Measurements from ENCODE around the gene OSBPL2. TPM values are rescaled to one million over a fixed set of nuclear protein-coding genes. Genes with fewer than 3 reads are reported as not detected.

The OSBPL2 gene
- total and polyA plus RNA-seq, 2 donors (not counting 1 experiment from before 2014, with no cell fraction given), result 28.1 to 74.3 TPM

DNA sequence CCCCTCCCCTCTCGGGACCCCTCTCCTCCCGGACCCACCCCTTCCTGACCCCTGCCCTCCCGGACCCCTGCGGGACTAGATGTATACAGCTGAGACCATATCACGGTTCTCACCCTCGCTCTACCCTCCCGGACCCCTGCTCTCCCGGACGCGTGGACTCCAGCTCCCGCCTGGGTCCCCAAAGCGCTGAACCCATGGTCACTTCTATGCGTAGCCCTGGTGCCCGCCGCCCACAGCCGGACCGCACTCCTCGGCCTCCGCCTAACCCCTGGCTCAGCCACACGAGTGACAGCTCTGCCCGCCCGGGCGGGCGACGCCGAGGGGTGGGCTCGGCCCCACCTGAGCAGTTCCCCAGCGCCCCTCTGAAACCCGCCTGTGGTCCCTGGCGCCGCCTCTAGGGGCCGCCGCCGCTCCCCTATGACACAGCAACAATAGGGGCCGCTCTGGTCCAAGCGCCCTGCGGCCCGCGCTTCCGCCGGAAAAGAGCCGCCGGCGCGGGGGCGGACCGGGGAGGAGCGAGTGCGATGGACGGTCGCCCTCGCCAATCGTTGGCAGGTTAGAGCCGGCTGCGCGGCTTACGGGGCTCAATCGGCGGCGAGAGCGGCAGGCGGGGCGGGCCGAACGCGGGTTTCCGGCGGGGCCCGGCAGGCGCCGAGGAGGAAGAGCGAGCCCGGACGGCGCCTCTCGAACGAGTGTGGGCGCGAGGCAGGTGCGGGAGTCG, 64.2 kb downstream of the OSBPL2 start, which contains the start of gene ADRM1:
Gene ADRM1 (plus strand): TSS at position 657 of the 721 bp plus-strand sequence. CDS start 572 bp downstream, outside the sequence.
- peak within 1 kb of the TSS; percentile 97 for H3K4me3 Mint-ChIP-seq
- Histone ChIP-seq H3K9ac (ENCODE audit: low read length) (peak within 1 kb of the TSS; percentile 87), H4K20me1 (ENCODE audit: control insufficient read depth, insufficient read depth, low read length, poor library complexity, severe bottlenecking) (peaks cover 45% of the 10 kb centered on the region), H3K4me2 (replicated peaks; ENCODE audit: low read depth, low read length, poor library complexity, severe bottlenecking) (peak within 1 kb of the TSS; percentile 100), H3K4me3 (ENCODE audit: control extremely low read depth in 1 of 5, extremely low read depth in 1 of 5, insufficient read depth in 1 of 5, low read depth in 2 of 5, low read length in 4 of 5) (peak within 1 kb of the TSS; percentile 35 to 88 (median 70)), H3K27me3 (replicated peaks in 1 of 4; ENCODE audit: control extremely low read depth in 1 of 4, control insufficient read depth in 3 of 4, insufficient read depth in 4 of 4, low read length in 3 of 4) (no peaks in the 10 kb centered on the region), H3K79me2 (ENCODE audit: control insufficient read depth, insufficient read depth, low read length) (peaks cover 34% of the 10 kb centered on the region), H2AFZ (ENCODE audit: insufficient read depth, low read depth, low read length, poor library complexity, severe bottlenecking) (peak within 1 kb of the TSS; percentile 94), H3K4me1 (ENCODE audit: control insufficient read depth in 2 of 2, insufficient read depth in 2 of 2, low read length in 2 of 2) (peaks cover 15 to 29% of the 10 kb centered on the region in 2 donors), H3K36me3 (replicated peaks in 1 of 2; ENCODE audit: control extremely low read depth in 1 of 2, control insufficient read depth in 1 of 2, extremely low read depth in 1 of 2, insufficient read depth in 2 of 2, low read length in 1 of 2) (peaks cover 0 to 36% of the 10 kb centered on the region in 2 experiments), H3K9me3 (ENCODE audit: control extremely low read depth in 1 of 3, control insufficient read depth in 2 of 3, insufficient read depth in 1 of 3, low read length in 2 of 3) (no peaks in the 10 kb centered on the region), H3K27ac (ENCODE audit: low read length in 2 of 2) (peak within 1 kb of the TSS; percentile 73 to 87)
- TF ChIP-seq, protein P1, sequence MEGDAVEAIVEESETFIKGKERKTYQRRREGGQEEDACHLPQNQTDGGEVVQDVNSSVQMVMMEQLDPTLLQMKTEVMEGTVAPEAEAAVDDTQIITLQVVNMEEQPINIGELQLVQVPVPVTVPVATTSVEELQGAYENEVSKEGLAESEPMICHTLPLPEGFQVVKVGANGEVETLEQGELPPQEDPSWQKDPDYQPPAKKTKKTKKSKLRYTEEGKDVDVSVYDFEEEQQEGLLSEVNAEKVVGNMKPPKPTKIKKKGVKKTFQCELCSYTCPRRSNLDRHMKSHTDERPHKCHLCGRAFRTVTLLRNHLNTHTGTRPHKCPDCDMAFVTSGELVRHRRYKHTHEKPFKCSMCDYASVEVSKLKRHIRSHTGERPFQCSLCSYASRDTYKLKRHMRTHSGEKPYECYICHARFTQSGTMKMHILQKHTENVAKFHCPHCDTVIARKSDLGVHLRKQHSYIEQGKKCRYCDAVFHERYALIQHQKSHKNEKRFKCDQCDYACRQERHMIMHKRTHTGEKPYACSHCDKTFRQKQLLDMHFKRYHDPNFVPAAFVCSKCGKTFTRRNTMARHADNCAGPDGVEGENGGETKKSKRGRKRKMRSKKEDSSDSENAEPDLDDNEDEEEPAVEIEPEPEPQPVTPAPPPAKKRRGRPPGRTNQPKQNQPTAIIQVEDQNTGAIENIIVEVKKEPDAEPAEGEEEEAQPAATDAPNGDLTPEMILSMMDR (IDR thresholded peaks at IDR 0.05), result peak; percentile 76
- no peak for TF ChIP-seq EZH2 (IDR thresholded peaks at IDR 0.05; ENCODE audit: borderline replicate concordance, insufficient read depth, low read depth, low read length, poor library complexity, severe bottlenecking)
- intact Hi-C loops (cut with micrococcal nuclease), result loop anchor here (1.0 to 10.0 kb wide), 12 partner anchors 37 to 505 kb away; partner anchors contain the start of genes LSM14B, MTG2, OSBPL2 and RPS21
- DNase-seq (peak; percentile 98), ATAC-seq (ENCODE audit: low read depth) (peak; percentile 86)
- POLR2A ChIA-PET, result interaction anchor here (0.5 to 1.6 kb wide), 8 partner anchors 35 to 505 kb away, joined by 3 to 15 read pairs (median 4); partner anchors contain the start of gene RPS21
- 1% methylated on average over 81 of the region's 81 CpGs for WGBS (ENCODE audit: insufficient coverage)
- CTCF ChIA-PET, result interaction anchor here (0.7 to 9.2 kb wide), 10 partner anchors 10 to 314 kb away, joined by 3 to 81 read pairs (median 8); partner anchors contain the start of gene RPS21
- H3K4me1 Mint-ChIP-seq, result peaks cover 23% of the 10 kb centered on the region
- H3K9me3 Mint-ChIP-seq (ENCODE audit: insufficient read depth), result no peaks in the 10 kb centered on the region
- H3K27me3 Mint-ChIP-seq, result no peaks in the 10 kb centered on the region
- H3K27ac Mint-ChIP-seq, result peak within 1 kb of the TSS; percentile 96
